Subcutaneous abdominal adipose tissue (tissue), 5 donors: ENCODE results near the gene TNRC6C.
"Not testable (repeated sequence)": the region's sequence is repeated elsewhere in the genome, so short reads cannot be mapped to it uniquely, and the experiment has no call there.

Experiments
- H3K27ac ChIP-seq: one replicate; pipeline ENCODE4 v1.7.0; 2013; ENCODE audit warnings: low read depth, mild to moderate bottlenecking, inconsistent platforms, low read length, moderate library complexity
- H3K27me3 ChIP-seq, 5 donors: one replicate each; pipeline ENCODE4 v1.7.0; 2013; ENCODE audit warnings: low read length in 5 of 5, inconsistent platforms in 1 of 5; ENCODE audit not compliant: control insufficient read depth in 5 of 5, insufficient read depth in 4 of 5
- H3K36me3 ChIP-seq, 5 donors: one replicate each; pipeline ENCODE4 v1.7.0; 2013; ENCODE audit warnings: low read length in 5 of 5; ENCODE audit not compliant: control insufficient read depth in 5 of 5, insufficient read depth in 5 of 5
- H3K4me1 ChIP-seq, 5 donors: one replicate each; pipeline ENCODE4 v1.7.0; 2013; ENCODE audit warnings: low read length in 5 of 5, mild to moderate bottlenecking in 3 of 5, moderate library complexity in 1 of 5; ENCODE audit not compliant: control insufficient read depth in 5 of 5, insufficient read depth in 5 of 5
- H3K4me3 ChIP-seq, 5 donors: one replicate each; pipeline ENCODE4 v1.7.0; 2013; ENCODE audit warnings: low read length in 5 of 5, low read depth in 1 of 5
- H3K9ac ChIP-seq, 5 donors: one replicate each; pipeline ENCODE4 v1.7.0; 2013; ENCODE audit warnings: low read length in 5 of 5, mild to moderate bottlenecking in 4 of 5, moderate library complexity in 3 of 5
- H3K9me3 ChIP-seq, 5 donors: one replicate each; pipeline ENCODE4 v1.7.0; 2013; ENCODE audit warnings: low read length in 5 of 5; ENCODE audit not compliant: control insufficient read depth in 5 of 5
- donor health status: healthy.
- donor health status: healthy.
- donor health status: healthy.
- donor health status: healthy.
- donor health status: healthy.

TNRC6C gene

GRCh38 chr17:77962348-77962747 is 3.8 kb downstream of the TNRC6C start:
- Histone ChIP-seq H3K9me3 (no peaks in the 10 kb centered on the region), H3K36me3 (no peaks in the 10 kb centered on the region), H3K9ac (no peak overlapping the region), H3K4me3 (no peak overlapping the region), H3K4me1 (peaks cover 6 to 58% (median 44%) of the 10 kb centered on the region in 5 donors), H3K27me3 (no peaks in the 10 kb centered on the region), H3K27ac (no peak overlapping the region)

- Histone ChIP-seq H3K27ac (no peak overlapping the region), H3K36me3 (no peaks in the 10 kb centered on the region), H3K9ac (no peak overlapping the region), H3K4me1 (peaks cover 6 to 51% (median 36%) of the 10 kb centered on the region in 5 donors), H3K9me3 (no peaks in the 10 kb centered on the region), H3K4me3 (no peak overlapping the region), H3K27me3 (no peaks in the 10 kb centered on the region)
Observed at GRCh38 chr17:77963441-77963840, 4.9 kb downstream of the TNRC6C start.

GRCh38 chr17:77965352-77965751 is 6.8 kb downstream of the TNRC6C start:
- Histone ChIP-seq H3K4me1 (peaks cover 6 to 40% (median 25%) of the 10 kb centered on the region in 5 donors), H3K9ac (no peak overlapping the region), H3K27me3 (no peaks in the 10 kb centered on the region), H3K36me3 (no peaks in the 10 kb centered on the region), H3K4me3 (no peak overlapping the region), H3K9me3 (no peaks in the 10 kb centered on the region), H3K27ac (no peak overlapping the region)

GRCh38 chr17:77966476-77966875 is 8.0 kb downstream of the TNRC6C start:
- H3K9ac ChIP-seq, result no peak overlapping the region

GRCh38 chr17:77968788-77969187 is 10.3 kb downstream of the TNRC6C start:
- H3K4me3 ChIP-seq, result no peak overlapping the region
- peaks cover 2 to 16% (median 14%) of the 10 kb centered on the region in 5 donors for H3K4me1 ChIP-seq
- H3K36me3 ChIP-seq, result no peaks in the 10 kb centered on the region
- no peaks in the 10 kb centered on the region for H3K27me3 ChIP-seq
- H3K9ac ChIP-seq, result no peak overlapping the region
- no peak overlapping the region for H3K27ac ChIP-seq
- no peaks in the 10 kb centered on the region for H3K9me3 ChIP-seq

More at GRCh38 chr17:77966476-77966875, 8.0 kb downstream of the TNRC6C start:
- no peak overlapping the region for H3K4me3 ChIP-seq
- no peaks in the 10 kb centered on the region for H3K36me3 ChIP-seq
- no peaks in the 10 kb centered on the region for H3K27me3 ChIP-seq
- no peaks in the 10 kb centered on the region for H3K9me3 ChIP-seq
- H3K4me1 ChIP-seq, result peaks cover 6 to 33% (median 21%) of the 10 kb centered on the region in 5 donors
- H3K27ac ChIP-seq, result no peak overlapping the region

GRCh38 chr17:77972271-77972670 is 13.8 kb downstream of the TNRC6C start:
- H3K9ac ChIP-seq, H3K4me1 ChIP-seq, H3K9me3 ChIP-seq, H3K4me3 ChIP-seq, H3K27me3 ChIP-seq, H3K27ac ChIP-seq, H3K36me3 ChIP-seq: not testable (repeated sequence)

GRCh38 chr17:77973953-77974352 is 15.4 kb downstream of the TNRC6C start:
- no peak overlapping the region for H3K4me3 ChIP-seq
- no peak overlapping the region for H3K9ac ChIP-seq
- no peaks in the 10 kb centered on the region for H3K4me1 ChIP-seq
- no peaks in the 10 kb centered on the region for H3K36me3 ChIP-seq
- H3K9me3 ChIP-seq, result no peaks in the 10 kb centered on the region
- H3K27ac ChIP-seq, result no peak overlapping the region
- H3K27me3 ChIP-seq, result no peaks in the 10 kb centered on the region

- Histone ChIP-seq H3K36me3 (no peaks in the 10 kb centered on the region), H3K9ac (no peak overlapping the region), H3K9me3 (no peaks in the 10 kb centered on the region), H3K4me1 (no peaks in the 10 kb centered on the region), H3K4me3 (no peak overlapping the region), H3K27ac (no peak overlapping the region), H3K27me3 (no peaks in the 10 kb centered on the region)
Observed at GRCh38 chr17:77974396-77974795, 15.9 kb downstream of the TNRC6C start.

GRCh38 chr17:77982430-77982829 is 23.9 kb downstream of the TNRC6C start:
- not testable (repeated sequence) for H3K4me1 ChIP-seq, H3K27me3 ChIP-seq, H3K9ac ChIP-seq, H3K27ac ChIP-seq, H3K36me3 ChIP-seq, H3K9me3 ChIP-seq, H3K4me3 ChIP-seq

- no peak overlapping the region for H3K27ac ChIP-seq
- H3K9ac ChIP-seq, result no peak overlapping the region
- H3K4me3 ChIP-seq, result no peak overlapping the region
- no peaks in the 10 kb centered on the region for H3K27me3 ChIP-seq
- no peaks in the 10 kb centered on the region for H3K36me3 ChIP-seq
- H3K9me3 ChIP-seq, result no peaks in the 10 kb centered on the region
- H3K4me1 ChIP-seq, result peaks cover 3 to 12% (median 7%) of the 10 kb centered on the region in 5 donors
Observed at GRCh38 chr17:77990301-77990700, 31.8 kb downstream of the TNRC6C start.

- not testable (repeated sequence) for H3K36me3 ChIP-seq, H3K4me3 ChIP-seq, H3K9me3 ChIP-seq, H3K27ac ChIP-seq, H3K27me3 ChIP-seq, H3K9ac ChIP-seq
- peaks cover 5 to 27% (median 22%) of the 10 kb centered on the region in 5 donors for H3K4me1 ChIP-seq
Observed at GRCh38 chr17:77993735-77994134, 35.2 kb downstream of the TNRC6C start.
